ENCODE data around the gene SPDYE3.
"Not testable (repeated sequence)": the region's sequence is repeated elsewhere in the genome, so short reads cannot be mapped to it uniquely, and the experiment has no call there.

- TF ChIP-seq SMC3 (IDR thresholded peaks at IDR 0.05; ENCODE audit: low read length); HNRNPH1 (optimal IDR thresholded peaks at IDR 0.05; ENCODE audit: low read depth, low read length); ZNF274 (CRISPR knock-in tag; IDR thresholded peaks at IDR 0.05); CTCF (CRISPR knock-in tag; IDR thresholded peaks at IDR 0.05); USF2 (IDR thresholded peaks at IDR 0.05; ENCODE audit: low read depth, low read length); USF2 (CRISPR knock-in tag; IDR thresholded peaks at IDR 0.05; ENCODE audit: borderline replicate concordance): not testable (repeated sequence)
Observed at GRCh38 chr7:100363797-100364196, 56.3 kb downstream of the SPDYE3 start.

Measured in HepG2 (cell line).